Gastrocnemius medialis (tissue), 4 donors: ENCODE results near the gene FAP. TPM values are rescaled to one million over a fixed set of nuclear protein-coding genes. Genes with fewer than 3 reads are reported as not detected.

Source experiments
- ATAC-seq, 2 donors: fragments of 150-250 bp; one replicate each; pipeline ENCODE4 v1.9.1; 2016
- DNase-seq, 2 donors: peaks; one replicate each; pipeline ENCODE4 v3.0.0-alpha.2; 2019
- H3K27ac ChIP-seq, 4 donors: fragments of 200-600 bp; sonication (generic); 1 replicate in 1 of 4; 2 replicates in 3 of 4; pipeline ENCODE4 v1.5.1; 2016 to 2018; ENCODE audit warnings: mild to moderate bottlenecking in 2 of 4, moderate library complexity in 1 of 4
- H3K27me3 ChIP-seq, 3 donors: fragments of 200-600 bp; sonication (generic) in 2 of 3; 1 replicate in 1 of 3; 2 replicates in 2 of 3; pipeline versions ENCODE4 v1.5.1 to v1.6.0; 2016 to 2019; ENCODE audit warnings: mild to moderate bottlenecking in 1 of 3, moderate library complexity in 1 of 3
- H3K36me3 ChIP-seq, 2 donors: fragments of 200-600 bp; sonication (generic) in 1 of 2; one replicate each; pipeline ENCODE4 v1.5.1; 2017 to 2018
- H3K4me1 ChIP-seq, 2 donors: fragments of 200-600 bp; sonication (generic) in 1 of 2; one replicate each; pipeline ENCODE4 v1.5.1; 2016 to 2017; ENCODE audit warnings: mild to moderate bottlenecking in 2 of 2
- H3K4me3 ChIP-seq, 4 donors: fragments of 200-600 bp; sonication (generic) in 3 of 4; 1 replicate in 1 of 4; 2 replicates in 3 of 4; pipeline ENCODE4 v1.5.1; 2016 to 2019; ENCODE audit warnings: mild to moderate bottlenecking in 2 of 4
- H3K9me3 ChIP-seq, 3 donors: fragments of 200-600 bp; sonication (generic) in 2 of 3; 1 replicate in 1 of 3; 2 replicates in 2 of 3; pipeline ENCODE4 v1.5.1; 2016 to 2019
- POLR2A ChIP-seq, 2 donors: fragments of 450-650 bp; IDR thresholded peaks; one replicate each; pipeline ENCODE4 v1.6.1; 2017; ENCODE audit warnings: antibody characterized with exemption in 2 of 2, mild to moderate bottlenecking in 2 of 2, moderate library complexity in 2 of 2
- in situ Hi-C, 4 donors: fragments of 200-750 bp; cut with MboI; loops; one replicate each; pipeline versions ENCODE4 v1.15.0 to v1.8.0; 2017; ENCODE audit warnings: low sequenced_read_pairs in 4 of 4
- intact Hi-C: fragments of 100-400 bp; cut with DNase I; formaldehyde crosslinking; loops from one replicate; pipeline ENCODE4 v1.15.1; 2023; ENCODE audit warnings: low total_unique reads
- total RNA-seq, 4 donors: library from RNA; depleted of rRNA; stranded (reverse); fragments of >200 nt; gene quantifications; one replicate each; pipeline versions ENCODE4 v1.1.0 to v1.2.3, GENCODE V29; 2016
- TF ChIP-seq, protein P1 (sequence below), 5 experiments: fragments of 450-650 bp in 3 of 5; fragments of 200-600 bp in 2 of 5; sonication (generic) in 2 of 5; IDR thresholded peaks in 4 of 5; conservative IDR thresholded peaks in 1 of 5; 1 replicate in 4 of 5; 2 replicates in 1 of 5; pipeline ENCODE4 v1.5.1; 2016 to 2019; ENCODE audit warnings: antibody characterized with exemption in 5 of 5, mild to moderate bottlenecking in 3 of 5, moderate library complexity in 3 of 5

FAP gene
- total RNA-seq, 4 donors from 2014 or later, result 4.8 to 10.1 (median 7.0) TPM; not detected in 1

- Histone ChIP-seq H3K27ac (no peak overlapping the region), H3K36me3 (no peaks in the 10 kb centered on the region), H3K4me1 (peaks cover 0 to 11% of the 10 kb centered on the region in 2 donors), H3K4me3 (no peak overlapping the region), H3K9me3 (no peaks in the 10 kb centered on the region), H3K27me3 (no peaks in the 10 kb centered on the region)
- in situ Hi-C loops, result no loop called here
- ATAC-seq (no peak), DNase-seq (no peak)
- intact Hi-C loops, result no loop called here
- no peak for TF ChIP-seq POLR2A (IDR thresholded peaks at IDR 0.05)
- TF ChIP-seq, protein P1, sequence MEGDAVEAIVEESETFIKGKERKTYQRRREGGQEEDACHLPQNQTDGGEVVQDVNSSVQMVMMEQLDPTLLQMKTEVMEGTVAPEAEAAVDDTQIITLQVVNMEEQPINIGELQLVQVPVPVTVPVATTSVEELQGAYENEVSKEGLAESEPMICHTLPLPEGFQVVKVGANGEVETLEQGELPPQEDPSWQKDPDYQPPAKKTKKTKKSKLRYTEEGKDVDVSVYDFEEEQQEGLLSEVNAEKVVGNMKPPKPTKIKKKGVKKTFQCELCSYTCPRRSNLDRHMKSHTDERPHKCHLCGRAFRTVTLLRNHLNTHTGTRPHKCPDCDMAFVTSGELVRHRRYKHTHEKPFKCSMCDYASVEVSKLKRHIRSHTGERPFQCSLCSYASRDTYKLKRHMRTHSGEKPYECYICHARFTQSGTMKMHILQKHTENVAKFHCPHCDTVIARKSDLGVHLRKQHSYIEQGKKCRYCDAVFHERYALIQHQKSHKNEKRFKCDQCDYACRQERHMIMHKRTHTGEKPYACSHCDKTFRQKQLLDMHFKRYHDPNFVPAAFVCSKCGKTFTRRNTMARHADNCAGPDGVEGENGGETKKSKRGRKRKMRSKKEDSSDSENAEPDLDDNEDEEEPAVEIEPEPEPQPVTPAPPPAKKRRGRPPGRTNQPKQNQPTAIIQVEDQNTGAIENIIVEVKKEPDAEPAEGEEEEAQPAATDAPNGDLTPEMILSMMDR (IDR thresholded peaks at IDR 0.05 in 4 of 5, conservative IDR thresholded peaks at IDR 0.05 in 1 of 5), result no peak
Observed at GRCh38 chr2:162241571-162241970, 1.7 kb downstream of the FAP start.

GRCh38 chr2:162234620-162235462, 8.4 kb downstream of the FAP start:
- in situ Hi-C loops, result no loop called here
- DNase-seq (no peak), ATAC-seq (no peak)
- Histone ChIP-seq H3K4me3 (no peak overlapping the region), H3K9me3 (no peaks in the 10 kb centered on the region), H3K4me1 (no peaks in the 10 kb centered on the region), H3K36me3 (no peaks in the 10 kb centered on the region), H3K27ac (no peak overlapping the region), H3K27me3 (no peaks in the 10 kb centered on the region)
- TF ChIP-seq, protein P1 (IDR thresholded peaks at IDR 0.05 in 4 of 5, conservative IDR thresholded peaks at IDR 0.05 in 1 of 5), result no peak
- TF ChIP-seq POLR2A (IDR thresholded peaks at IDR 0.05), result no peak
- intact Hi-C loops, result no loop called here

DNA sequence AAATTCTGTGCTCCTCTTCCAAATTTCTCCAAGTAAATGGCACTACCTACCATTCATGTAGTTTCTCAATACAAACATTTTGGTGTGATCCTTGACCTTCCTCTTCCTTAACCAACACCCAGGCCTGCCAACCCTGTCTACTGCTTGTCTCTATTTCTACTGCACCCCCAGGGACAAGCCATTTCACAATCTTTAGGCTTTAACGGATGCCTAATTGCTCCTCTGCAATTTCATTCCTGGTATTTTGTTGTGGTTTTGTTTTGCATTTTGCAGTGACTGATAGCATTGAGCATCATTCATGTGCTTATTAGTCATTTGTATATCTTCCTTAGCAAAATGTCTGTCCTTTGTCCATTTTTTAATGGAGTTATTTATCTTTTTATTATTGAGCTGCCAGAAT, 10.0 kb downstream of the FAP start:
- Histone ChIP-seq H3K4me3 (no peak overlapping the region), H3K27ac (peak overlapping the region in 1 of 4 donors; percentile 32), H3K27me3 (no peaks in the 10 kb centered on the region), H3K4me1 (no peaks in the 10 kb centered on the region), H3K9me3 (no peaks in the 10 kb centered on the region), H3K36me3 (no peaks in the 10 kb centered on the region)
- in situ Hi-C loops (no loop called here), intact Hi-C loops (no loop called here)
- no peak for ATAC-seq
- DNase-seq, result peak in 1 of 2 donors; percentile 33
- TF ChIP-seq, protein P1 (IDR thresholded peaks at IDR 0.05 in 4 of 5, conservative IDR thresholded peaks at IDR 0.05 in 1 of 5), result no peak
- no peak for TF ChIP-seq POLR2A (IDR thresholded peaks at IDR 0.05)

- intact Hi-C loops (no loop called here), in situ Hi-C loops (no loop called here)
- no peak for TF ChIP-seq POLR2A (IDR thresholded peaks at IDR 0.05)
- TF ChIP-seq, protein P1 (IDR thresholded peaks at IDR 0.05 in 4 of 5, conservative IDR thresholded peaks at IDR 0.05 in 1 of 5), result no peak
- Histone ChIP-seq H3K27me3 (no peaks in the 10 kb centered on the region), H3K27ac (peak overlapping the region in 1 of 4 donors; percentile 32), H3K4me1 (no peaks in the 10 kb centered on the region), H3K36me3 (no peaks in the 10 kb centered on the region), H3K9me3 (no peaks in the 10 kb centered on the region), H3K4me3 (no peak overlapping the region)
- DNase-seq (no peak), ATAC-seq (no peak)
Observed at GRCh38 chr2:162232671-162233070, 10.6 kb downstream of the FAP start.
